T-helper 9 cell (primary cell): ENCODE data around the gene HOXA11.

ENCODE experiments used
- DNase-seq: peaks from one replicate; pipeline ENCODE4 v3.0.0-alpha.2; 2020

HOXA11 gene

DNA sequence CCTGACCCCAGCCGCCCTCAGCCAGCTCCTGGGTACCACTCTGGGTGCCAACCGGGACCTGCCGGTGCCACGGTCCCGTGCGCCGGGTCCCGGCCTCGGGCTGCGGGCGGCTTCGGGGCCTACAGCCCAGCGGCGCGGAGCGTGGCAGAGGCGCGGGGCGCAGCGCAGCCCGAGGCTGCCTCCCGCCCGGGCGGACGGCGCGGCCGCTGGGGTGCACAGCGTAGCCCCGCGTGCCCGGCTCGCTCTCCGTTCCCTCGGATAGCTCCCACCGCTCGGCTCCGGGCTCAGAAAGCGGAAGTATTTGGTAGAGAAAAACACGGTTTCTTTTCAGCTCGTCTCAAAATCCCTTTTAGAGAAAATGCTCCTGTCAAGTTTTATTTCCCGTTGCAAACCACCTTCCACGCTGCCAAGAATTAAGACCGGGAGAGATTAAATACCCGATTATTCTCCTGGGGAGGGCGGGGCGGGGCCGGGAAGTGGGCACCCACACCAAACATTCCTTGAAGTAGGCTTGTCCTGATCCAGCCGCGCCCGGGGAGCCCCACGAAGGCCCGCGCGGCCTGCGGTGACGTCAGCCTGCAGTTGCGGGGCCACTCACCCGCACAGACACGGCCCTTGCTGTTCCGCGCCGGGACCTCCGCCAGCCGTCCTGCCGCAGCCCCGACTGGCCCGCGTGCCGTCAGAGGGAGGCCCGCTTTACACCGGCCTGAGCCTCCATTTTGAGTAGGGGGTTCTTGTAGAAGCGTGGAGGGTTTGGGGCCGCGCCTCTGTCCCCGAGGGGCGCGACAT lies 7.7 kb upstream of the HOXA11 start:
- DNase-seq, result no peak

DNA sequence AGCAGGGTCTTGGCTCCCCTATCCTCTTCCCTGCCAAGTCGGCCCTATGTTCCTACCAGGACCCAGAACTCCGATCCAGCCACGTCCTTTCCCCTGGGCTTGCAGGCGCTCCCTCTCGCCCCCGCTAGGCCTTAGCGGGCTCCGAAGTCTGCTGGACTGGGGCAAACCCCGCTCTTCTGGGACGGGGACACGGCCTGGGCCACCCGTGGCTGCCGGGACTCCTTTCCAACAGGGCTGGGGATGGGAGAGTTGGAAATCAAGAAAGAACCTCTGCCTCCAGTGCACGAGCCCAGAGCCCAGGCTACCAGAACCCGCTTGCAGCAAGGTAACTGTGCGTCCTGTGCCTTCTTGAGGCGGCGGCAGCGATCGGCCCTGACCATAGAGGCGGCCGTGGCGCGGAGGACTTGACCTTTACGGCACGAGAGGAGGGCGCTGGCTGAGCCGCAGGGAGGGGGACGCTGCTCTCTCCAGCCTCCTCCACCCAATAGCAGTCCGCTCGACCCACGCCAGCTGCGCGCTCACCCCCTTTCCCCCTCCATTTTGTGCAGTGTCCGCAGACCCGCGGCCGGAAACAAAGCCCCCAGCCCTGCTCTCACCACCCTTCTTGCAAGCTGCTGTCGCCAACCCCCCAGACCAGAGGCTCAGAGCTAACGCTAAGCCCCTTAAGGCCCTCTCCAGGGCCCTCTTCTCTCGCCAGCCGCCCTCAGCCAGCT lies 7.0 kb upstream of the HOXA11 start:
- DNase-seq, result no peak

DNA sequence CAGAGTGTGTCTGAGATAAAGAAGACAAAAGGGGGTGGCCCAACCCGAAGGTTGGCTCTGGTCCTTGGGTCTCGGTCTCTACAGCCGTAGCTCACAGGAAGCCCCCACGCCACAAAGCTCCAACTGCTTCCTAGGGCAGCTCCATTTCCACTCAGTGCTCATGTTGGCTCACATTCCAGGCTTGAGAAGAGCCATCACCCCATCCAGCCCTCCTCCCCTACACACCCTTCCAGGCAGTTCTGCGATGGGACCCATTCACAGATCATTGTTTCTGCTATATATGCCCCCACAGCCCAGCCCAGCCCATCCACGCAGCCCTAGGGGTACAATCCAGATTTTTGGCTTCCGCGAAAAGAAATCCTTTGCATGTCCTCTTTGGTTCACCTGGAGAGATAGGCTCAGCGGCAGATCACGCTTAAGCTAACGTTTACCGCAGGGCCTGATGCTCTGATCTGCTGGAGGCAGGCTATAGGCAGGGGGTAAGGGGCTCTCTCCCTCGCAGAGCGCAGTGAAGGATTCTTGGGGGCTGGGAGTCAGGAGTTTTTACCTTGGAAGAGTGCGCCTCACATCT lies 6.2 kb upstream of the HOXA11 start:
- DNase-seq, result no peak

DNA sequence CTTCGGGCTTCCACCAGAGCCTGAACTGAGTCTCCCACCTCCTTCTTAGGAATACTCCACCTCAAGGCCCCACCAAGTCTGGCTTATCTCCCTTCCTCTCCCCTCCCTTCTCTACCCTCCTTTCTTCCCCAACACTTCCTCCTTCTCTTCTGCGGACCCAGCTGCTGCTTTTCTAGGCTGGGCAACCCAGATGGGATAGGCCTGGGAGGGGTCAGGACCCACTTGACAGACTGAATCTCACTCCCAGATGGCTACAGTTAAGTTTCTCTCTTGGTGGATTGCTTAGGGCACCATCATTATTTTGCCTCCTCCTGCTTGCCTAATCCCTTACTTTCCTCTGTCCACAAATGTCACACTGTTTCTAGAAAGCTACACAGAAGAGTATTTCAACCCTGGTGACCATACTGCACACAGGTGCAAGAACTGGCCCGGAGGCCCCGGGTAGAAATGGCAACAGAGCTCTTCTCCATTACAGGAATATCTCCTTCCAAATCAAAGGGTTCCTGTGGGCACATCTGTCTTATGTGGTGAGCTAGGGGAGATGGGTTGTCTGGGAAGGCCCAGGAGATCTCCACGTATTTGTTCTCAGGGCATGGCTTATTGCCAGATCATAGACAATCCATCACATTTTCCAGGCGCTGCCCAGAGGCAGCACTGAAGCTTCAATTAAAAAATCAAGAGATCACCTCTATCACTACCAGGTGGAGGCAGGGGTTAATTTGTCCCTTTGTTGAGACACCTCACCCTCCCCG lies 5.1 kb upstream of the HOXA11 start:
- no peak for DNase-seq

DNA sequence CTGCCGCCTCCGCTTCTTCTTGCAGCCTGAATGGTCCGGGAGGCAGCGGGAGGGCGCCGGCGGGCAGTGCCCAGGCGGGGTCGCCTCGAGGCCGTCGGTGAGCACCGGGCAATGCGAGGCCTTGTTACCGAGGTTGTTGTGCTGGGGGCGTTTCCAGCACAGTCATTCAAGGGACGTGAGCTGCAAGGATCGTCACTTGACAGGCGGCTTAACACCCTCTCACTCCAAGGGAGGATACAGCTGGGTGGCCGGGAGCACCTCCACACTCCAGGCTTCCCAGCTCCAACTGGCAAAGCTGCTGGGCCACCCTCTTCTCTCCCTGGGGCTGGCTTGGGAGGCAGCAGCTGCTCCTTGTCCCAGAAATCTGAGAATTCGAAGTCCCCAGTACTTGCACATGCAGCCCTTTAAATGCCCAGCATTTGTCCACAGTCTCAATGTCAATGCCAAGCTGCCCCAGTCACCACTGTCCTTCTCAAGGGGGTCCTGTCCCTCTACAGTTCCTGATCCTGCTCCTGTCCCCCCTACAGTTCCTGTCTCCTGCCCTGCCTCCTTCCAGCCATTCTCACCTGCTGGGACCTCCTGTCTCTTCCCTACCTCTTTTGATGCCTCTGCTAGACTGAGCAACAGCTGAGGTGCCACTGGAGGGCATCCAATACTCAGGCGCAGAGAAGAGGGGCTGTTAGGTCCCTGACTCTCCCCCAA lies 4.4 kb upstream of the HOXA11 start:
- DNase-seq, result no peak

DNA sequence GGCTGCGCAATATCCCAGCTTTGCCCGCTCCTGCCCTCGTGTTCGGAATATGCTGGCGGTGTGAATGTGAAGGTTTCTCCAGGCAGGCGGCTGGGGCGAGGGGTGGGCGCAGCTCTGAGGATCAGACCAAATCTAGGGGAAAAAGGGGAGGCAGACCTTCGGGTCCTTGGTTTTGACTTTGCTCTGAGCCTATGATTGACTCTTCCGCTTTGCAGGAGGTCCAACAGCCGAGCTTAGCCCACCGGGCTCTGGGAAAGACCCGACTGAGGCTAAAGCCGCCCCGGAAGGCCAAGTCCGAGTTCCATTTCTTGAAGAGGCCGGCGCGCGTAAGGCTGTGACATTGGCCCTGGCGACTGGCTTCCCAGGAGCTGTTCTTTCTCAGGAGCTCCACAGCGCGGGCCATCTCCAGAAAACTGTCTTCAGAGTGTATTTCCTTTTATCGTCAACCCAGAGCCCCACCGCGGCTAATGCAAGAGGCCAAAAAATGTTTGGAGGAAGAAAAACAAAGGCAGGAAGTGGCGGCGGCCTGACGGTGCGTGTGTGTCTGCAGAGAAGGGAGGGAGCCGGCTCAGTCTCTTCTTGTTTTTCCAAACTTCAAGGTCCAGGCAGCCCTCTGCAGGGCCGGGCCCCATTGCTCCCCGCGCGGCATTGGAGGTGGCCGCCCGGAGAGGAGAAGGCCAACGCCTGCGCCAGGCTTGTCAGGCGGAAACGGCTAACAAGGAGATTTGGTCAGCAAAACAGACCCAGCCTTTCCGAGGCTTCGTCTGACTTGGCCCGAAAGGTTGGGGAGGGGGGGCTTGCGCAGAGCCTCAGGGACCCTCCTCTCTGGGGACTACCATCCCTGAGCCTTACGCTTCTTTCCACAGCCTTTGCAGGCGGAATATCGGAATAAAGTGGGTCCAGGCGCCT lies 3.6 kb upstream of the HOXA11 start:
- no peak for DNase-seq

DNA sequence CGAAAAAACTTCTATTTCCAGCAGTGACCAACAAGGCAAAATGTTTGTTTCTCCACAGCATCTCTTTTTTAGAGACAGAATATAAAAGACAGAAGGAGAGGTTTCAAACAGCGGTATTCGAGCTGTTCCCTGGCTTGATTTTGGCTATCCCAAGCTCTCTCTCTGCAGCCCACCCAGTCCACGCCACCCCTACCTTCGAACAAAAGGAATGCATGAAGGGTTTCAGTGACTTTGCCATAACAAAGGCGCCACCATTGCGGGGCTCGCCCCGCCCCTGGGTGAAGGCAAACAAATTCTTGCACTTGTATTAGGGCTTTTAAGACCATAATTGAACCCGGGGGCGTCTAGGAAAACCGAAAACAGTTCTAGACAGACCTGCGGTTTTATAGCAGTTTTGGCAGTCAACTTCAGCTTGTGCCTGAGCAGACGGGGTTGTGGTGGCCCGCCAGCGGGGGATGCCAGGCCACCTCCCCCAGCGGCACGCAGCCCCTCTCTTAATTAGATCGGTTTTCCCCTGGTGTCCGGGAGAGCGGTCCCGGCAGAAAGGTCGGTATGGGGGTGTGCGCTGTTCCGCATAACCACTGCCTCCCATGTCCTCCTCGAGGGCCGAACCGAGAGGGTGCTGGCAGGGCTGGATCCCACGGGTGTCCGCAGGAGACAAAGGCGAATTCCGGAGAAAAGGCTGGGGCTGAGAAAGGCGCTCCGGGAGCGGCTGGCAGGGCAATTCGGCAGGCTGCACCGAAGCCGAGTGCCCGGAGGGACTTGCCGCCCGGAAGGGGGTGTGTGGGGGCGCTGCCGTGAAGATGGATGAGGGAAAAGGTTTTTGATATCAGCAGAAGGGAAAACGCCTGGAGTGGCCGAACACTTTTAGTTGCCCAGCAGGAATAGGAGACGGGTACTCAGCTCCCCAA lies 2.7 kb upstream of the HOXA11 start:
- DNase-seq, result no peak

DNA sequence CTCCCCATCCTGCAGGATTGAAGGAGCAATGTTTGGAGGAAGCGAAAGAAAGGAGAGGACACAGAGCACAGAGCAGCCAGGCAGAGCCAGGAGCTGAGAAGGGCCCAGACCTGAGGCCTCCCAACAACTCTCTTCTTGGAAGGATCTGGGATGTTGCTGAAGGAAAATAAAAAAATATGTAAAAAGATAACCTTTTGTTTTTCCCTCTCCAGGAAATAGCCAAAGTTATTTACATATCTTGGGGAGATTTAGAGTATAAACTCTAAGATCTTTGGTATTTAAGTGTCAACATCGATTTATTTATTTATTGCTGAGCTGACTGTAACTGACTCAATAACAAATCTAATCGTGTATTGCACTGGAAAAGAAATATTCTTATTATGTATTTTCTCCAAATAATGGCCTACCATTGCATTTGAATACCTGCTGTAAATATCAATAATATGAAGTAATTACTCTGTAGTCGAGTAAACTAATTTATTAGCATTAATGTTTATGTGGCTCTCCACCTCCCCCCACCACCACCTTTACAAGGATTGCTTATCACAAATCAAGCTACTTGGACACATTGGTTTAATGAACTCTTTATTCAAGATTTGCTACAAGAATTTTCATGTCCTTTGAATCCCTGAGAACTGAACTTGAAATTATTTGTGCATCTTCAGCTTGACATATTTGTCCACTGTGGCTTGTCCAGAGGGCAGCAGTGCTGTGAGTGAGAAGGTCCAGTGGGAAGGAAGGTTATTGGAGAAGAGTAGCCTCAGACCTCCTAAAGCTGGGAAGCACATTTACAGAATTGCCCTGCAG lies 1.8 kb upstream of the HOXA11 start:
- no peak for DNase-seq

DNA sequence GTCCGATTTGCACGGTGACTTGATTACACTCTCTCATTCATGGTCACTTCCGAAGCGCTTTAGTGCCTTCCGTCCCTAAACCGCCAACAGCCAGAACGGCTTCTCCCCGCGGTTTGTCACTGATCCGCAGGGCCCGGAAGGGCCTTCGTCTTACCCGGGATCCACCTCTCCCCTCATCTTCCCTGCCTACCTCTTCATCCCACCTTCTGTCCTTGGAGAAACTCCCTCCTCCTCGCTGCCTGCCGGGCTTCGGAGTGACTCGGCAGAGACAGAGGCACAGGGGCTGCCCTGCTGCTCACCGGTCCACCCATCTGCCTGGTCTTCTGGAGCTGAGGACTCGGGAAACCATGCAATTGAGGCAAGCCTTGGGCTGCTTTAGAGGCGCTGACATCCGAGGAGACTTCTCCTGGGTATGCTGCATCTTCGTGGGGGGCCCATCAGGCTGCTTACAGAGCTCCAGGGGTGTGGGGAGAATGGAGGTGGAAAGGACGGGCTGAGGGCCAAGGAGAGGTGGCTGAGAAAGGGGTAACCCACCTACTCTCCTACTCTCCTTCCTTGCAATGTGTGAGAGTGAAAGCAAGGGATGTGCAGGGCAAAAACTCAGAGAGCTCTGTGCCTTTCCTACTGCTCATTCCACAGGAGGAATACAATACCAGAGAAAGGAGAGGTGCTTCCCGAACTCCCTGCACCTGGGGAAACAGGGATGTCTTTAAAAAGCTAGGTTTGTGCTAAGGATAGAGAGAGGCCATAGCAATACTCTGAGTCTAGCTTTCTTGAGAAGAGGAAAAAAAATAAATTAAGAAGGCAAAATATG lies 1.0 kb upstream of the HOXA11 start:
- DNase-seq, result no peak

DNA sequence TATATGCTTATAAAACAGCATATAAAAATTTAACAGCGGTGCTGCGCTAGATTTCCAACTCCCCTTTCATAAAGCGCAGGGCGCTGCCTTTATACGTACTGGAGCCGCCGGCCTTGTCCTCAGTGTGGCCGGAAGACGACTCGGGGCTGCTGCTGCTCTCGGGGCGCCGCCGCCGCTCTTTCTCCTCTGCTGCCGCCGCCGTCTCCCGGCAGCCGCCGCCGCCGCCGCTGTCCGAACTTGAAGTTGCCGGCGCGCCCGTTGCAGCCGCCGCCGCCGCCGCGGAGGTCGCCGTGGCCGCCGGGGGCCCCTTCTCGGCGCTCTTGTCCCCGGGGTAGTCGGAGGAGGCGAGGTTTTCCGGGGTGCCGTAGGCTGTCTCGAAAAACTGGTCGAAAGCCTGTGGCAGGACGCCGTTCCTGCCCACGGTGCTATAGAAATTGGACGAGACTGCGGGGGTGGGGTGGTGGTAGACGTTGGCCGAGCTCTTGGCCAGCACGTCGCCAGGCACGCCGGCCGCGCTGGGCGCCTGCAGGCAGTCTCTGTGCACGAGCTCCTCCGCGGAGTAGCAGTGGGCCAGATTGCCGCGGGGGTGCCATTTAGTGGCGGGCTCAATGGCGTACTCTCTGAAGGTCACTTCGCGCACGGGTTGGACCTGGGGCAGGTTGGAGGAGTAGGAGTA lies 557 bp downstream of the HOXA11 start:
- no peak for DNase-seq

DNA sequence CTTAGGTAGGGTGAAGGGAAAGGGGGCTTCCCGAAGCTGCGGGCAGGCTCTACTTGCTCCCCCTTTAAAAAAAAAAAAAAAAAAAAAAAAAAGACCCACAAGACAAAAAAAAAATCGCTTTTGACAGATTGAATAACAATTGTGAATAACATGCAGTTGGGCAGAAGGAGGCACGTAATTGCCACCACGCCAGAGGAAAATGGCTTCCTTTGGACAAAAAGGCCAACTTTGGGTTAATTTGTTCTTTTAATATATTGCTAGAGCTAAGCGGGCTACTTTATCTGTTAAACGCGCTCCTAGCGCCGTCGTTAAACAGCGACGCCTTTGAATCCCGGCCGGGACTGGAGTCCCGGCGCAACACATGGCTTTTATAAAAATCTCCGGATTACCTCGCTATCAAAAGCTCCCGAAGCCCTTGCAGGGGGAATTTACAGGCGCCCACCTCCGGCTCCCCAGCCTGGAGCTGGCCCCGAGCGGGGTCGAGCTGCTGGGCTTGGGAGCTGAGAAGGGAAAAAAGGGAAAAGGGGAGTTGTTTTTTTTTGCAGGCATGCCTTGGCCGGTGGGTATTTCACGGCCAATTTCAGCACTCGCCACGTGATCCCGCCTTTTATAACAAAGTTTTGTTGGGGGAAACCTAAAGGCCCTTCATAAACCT lies 1.2 kb downstream of the HOXA11 start:
- DNase-seq, result no peak

DNA sequence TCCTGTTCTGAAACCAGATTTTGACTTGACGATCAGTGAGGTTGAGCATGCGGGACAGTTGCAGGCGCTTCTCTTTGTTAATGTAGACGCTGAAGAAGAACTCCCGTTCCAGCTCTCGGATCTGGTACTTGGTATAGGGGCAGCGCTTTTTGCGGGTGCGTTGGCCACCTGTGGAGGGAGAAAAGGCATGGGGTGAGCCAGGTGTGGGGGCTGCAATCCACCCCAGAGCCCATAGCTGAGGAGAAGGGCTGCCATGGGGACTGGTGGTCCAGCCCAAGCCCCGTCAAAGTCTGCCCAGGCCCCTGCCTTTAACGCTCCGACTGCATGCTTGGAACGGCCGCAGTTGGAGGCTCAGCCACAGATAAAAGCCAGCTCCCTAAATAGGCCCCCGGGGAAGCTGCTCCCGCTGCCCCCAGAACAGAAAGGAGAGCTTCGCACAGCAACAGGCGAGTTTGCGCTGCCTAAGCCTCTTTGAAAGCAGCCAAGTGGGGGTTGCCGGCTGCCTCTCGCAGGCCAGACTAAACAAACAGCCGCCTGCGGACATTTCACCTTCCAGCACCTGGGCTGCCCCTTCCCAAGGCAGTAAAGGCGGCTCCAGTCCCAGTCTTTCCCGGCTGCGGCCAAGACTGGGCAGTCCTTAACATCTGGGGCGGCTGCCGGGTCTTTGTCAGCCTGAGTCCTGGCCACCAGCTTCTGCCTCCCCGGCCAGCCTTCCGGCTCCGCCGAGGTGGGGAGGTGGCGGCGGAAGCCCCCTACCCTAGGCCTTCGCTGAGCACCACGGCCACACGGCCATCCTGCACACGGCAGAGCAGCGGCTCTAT lies 2.0 kb downstream of the HOXA11 start:
- no peak for DNase-seq

DNA sequence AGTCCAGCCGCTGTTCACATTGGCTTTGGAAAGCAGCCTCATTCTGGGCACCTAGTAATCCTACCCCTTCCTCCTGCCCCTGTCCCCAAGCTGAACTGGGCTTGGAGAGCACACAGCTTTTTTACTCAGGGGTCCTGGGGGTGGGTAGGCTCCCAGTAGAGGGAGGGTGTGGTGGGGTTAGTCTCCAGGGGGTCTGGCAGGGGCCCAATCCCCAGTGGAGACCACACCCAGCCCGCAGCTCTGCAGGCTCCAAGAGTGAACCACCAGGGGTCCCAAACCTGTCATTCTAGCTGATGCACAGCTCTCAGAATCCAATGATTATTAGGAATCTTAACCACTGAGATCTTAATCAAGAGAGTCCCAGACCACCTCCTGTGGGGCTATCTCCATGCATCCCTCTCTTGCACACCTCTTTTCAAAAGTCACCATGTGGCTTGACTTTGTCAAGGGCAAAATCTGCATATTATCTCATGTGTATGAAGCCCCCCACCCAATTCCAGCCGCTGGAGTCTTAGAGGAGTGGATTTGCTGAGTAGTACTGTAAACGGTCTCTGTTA lies 2.7 kb downstream of the HOXA11 start:
- no peak for DNase-seq

DNA sequence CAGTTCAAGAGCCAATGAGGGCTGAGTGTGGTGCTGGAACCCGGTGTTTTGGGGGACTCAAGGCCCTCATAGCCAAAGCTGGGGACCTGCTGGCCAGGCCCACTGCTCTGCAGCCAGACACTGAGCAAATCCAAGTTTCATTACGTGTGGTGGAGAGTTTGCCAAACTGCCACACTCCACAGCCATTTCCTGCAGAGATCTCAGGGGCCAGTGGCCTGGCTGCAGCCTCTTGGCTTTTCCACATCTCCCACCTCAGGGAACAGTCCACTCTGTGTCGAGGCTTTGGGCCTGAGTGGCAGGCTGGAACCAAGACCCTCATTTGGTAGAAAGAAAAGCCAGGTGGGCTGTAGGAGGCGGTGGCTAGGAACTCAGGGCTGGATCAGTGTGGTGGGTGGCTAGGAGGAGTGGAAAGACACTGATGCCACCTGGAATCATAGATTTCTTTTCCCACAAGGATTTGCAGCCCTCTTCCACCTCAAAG lies 3.2 kb downstream of the HOXA11 start:
- no peak for DNase-seq

DNA sequence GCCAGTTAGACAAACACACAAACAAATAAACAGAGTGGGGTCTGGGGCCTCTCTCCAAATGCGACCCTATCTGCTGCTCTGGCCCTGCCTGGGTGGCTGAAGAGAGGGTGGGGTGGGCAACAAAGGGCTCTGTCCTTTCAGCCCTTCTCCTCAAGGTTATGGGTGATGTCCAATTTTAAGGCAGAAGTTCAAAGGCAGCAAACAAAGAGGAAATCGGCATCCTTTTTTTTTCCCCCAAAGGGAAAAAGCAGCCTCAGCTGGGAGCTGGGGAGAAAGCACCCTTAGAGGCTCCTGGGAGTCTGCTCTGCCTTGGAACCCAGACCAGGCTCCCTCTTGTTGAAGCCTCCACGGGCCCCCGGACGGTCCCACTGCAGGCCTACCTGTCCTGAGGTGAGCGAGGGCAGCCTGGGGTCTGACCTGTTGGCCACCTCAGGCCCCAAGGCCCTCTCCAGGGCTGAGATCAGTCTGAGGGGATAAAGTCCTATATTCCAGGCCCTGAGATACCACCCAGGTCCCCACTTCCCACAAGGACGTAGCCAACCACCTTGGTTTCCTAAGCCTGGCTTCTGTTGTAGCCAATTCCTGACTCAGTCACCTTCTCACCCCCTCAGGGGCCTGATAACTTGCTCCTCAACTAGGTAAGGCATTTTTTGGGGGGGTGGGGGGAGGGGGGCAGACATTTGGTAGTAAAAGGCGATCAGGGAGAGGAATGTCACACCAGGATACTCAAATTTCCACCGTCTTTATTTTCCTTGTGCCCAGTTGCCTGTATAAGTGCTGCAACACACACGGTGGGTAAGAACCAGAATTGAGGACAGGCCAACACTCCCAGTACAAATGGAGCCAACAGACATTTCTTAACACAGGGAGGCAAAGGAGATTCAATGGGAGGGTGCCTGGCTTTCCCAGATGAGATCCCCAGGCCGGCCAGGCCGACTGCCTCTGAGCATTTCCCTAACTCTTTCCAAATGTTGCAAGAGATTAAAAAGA lies 4.3 kb downstream of the HOXA11 start:
- no peak for DNase-seq
